HG03103 (cell line): ENCODE measurements around the gene RPL39L.
A peak's percentile ranks its signal among the peaks of the same experiment; 100 is the strongest.

Experiments
- ATAC-seq: cut with Tn5 transposase; IDR thresholded peaks from one replicate; pipeline ENCODE4 v1.9.1; 2021; ENCODE audit warnings: low read depth; ENCODE audit not compliant: unreplicated experiment

Gene RPL39L

GRCh38 chr3:187102073-187102634 lies 37.1 kb downstream of the RPL39L start:
- ATAC-seq: no peak

DNA sequence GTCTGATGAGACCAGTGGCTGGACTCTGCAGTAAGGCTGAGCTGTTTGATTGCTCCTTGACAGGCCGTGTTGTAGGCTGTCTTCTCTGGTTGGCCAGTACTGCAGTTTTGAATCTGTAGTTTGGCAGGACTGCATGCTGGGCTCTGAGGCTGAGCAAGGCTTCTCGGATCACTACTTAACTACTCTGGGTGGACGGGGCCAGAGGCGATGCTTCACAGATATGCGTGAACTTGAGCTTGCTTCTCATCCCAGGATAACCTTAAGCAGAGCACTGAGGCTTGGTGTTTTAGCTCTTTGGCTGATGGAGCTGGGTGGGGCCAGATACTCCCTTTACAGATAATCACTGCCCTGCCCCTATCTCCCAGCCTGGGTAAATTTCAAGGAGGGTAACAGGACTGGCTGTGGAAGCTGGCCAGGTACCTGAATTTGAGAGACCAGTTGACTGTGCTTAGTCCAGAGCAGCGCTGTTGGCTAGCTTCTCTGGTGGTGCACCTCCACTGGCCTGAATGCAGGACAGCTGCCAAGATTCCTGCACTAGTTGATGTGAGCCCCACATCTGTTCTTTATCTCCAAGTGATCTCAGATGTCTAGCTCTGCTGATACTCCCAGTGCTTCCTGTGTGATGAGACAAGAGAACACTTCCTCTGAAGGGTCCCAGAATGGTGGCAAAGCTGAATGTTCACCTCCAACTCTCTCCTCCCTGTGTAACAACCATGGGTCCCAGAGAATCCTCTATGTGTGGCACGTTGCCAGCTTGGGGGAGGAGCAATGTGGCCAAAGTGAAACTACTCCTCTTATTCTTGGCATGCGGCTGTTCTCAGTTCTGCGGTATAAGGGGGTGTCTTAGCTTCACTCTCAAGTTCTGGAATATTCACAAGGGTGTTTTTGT lies 37.9 kb downstream of the RPL39L start:
- peak; percentile 63 for ATAC-seq

- ATAC-seq: no peak
These were observed 40.3 kb downstream of the RPL39L start for GRCh38 chr3:187098923-187099512.

- no peak for ATAC-seq
These were observed 46.0 kb downstream of the RPL39L start for GRCh38 chr3:187093320-187093719.

DNA sequence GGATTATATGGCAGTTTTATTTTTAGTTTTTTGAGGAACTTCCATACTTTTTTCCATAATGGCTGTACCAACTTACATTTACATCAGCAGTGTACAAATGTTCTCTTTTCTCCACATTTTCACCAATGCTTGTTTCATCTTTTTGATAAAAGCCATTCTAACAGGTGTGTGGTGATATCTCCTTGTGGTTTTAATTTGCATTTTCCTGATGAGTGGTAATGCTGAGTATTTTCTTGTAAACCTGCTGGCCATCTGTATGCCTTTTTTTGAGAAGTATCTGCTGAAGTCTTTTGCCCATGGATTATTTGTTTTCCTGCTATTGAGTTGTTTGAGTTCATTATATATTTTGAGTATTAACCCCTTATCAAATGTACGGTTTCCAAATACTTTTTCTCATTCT lies 50.6 kb downstream of the RPL39L start:
- no peak for ATAC-seq

GRCh38 chr3:187086831-187087230 lies 52.5 kb downstream of the RPL39L start:
- no peak for ATAC-seq

DNA sequence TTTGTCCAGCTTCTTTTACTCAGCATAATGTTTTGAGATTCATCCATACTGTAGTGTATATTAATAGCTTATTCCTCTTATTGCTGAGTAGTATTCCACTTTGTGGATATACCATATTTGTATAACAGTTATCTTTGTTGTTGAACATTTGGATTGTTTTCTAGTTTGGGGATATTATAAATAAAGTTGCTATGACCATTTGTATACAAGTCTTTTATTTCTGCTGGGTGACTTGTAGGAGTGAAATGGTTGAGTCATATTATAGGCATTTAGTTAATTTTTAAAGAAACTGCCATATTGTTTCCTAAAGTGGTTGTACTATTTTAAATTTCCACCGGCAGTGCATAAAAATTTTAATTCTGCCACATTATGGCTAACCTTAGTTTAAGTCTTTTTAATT lies 53.4 kb downstream of the RPL39L start:
- no peak for ATAC-seq

GRCh38 chr3:187085021-187085666 lies 54.2 kb downstream of the RPL39L start:
- no peak for ATAC-seq

- no peak for ATAC-seq
These were observed 54.7 kb downstream of the RPL39L start for GRCh38 chr3:187084580-187084979.

DNA sequence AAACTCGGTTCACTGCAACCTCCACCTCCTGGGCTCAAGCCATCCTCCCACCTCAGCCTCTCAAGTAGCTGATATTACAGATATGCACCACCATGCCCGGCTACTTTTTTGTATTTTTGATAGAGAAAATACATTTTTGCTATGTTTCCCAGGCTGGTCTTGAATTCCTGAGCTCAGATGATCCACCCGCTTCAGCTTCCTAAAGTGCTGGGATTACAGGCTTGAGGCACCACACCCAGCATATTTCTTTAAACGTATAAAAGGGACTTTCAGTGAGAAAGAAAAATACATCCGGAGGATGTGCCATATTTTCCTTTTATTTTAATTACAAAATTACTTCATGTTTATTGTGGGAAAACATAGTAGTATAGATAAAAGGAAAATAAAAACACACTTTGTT lies 55.2 kb downstream of the RPL39L start:
- ATAC-seq: no peak

DNA sequence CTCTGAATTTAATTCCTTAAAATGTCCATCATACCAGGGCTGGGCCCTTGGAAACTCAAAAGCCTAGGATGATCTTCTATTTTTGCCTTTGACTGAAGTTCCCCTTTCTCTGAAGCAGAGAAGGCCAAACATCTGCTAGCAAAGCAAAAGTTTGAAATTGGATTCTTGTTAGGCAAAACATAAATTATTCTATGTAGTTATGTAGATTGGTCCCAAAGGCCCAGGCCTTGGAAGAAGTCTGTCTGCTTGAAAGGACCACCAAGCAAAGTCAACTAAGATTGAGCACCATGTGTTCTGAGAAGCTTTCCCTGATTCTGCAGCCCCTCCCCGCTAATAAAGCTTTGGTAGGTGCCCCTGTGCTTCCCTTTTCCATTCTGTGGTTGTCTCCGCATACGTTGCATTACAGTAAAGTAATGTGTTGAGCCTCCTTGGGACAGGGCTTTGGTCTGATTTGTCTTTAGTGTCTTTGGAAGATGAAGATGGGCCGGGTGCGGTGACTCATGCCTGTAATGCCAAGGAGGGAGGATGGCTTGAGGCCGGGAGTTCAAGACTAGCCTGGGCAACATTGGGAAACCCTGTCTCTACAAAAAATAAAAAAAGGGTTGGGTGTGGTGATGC lies 56.4 kb downstream of the RPL39L start:
- no peak for ATAC-seq

DNA sequence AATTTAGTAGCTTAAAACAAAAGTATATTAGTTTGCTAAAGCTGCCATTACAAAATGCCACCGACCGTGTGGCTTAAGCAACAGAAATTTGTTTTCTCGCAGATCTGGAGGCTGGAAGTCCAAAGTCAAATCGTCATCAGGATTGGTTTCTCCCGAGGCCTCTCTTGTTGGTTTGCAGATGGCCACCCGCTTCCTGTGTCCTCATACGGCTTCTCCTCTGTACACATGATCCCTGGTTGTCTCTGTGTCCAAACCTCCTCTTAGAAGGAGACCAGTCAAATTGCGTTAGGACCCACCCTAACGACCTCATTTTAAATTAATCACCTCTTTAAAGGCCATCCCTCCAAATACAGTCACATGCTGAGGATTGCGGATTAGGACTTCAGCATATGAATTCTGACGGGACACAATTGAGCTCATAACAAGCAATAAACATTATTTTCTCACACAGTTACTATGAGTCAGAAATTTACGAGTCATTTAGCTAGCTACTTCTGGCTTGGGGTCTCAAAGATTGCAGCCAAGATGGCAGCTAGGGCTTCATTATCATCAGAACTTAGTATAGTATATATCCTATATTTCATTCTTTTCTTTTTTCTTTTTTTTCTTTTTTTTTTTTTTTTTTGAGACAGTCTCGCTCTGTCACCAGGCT lies 58.4 kb downstream of the RPL39L start:
- ATAC-seq: no peak

DNA sequence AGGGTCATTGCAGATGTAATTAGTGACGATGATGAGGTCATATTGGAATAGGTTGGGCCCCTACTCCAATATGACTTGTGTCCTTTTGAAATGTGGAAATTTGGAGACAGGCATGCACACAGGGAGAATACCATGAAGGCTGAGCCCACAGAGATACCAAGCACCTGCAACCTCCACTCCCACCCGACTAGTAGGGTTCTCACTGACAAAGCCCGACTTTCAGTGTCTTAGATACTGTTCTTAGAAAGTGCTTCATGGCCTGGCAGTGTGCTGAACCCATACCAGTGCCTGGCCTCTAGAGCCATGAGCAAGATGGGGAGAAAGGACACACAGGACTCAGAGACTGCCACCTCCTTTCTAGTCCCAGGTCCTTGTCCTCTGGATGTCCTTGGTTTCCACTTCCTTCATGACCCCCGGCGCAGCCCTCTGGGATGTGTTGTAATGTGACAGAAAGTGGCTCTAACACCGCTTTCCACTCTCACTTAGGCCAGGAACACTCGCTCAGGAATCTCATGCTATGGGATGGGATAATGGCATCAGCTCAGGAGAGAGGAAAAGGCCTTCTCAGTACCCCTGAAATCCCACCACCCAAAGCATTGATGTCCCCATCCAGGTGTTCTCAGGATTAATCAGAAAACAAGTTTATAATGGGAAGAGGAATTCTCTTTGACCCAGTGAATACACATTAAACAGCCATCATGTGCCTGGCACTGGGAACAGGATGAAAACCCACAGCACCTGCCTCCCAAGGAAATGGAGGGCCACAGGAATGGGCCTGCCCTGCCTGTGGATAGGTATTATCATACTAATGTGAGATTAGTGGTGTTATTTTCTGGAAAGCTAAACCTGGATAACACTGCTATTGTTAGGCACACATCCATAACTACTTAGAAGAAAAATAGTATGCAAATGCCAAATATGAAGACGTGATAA lies 59.9 kb downstream of the RPL39L start:
- no peak for ATAC-seq

DNA sequence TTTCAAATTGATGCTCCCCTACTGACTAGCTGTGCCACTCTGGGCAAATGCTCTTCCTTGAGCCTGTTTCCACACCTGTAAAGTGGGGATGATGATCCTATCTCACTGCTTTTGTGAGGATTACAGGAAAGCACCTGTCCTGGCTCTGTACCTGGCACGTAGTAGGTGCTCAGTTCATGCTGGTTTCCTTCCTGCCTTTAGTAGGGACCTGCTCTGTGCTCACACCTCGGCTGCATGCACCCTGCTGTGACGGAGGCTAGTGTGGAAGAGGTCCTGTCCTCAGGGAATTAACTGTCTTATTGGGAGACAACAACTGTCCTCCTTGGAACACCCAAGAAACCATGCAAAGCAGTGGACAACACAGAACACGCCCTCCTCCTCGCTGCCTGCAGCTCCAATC lies 61.8 kb downstream of the RPL39L start:
- no peak for ATAC-seq

- ATAC-seq: no peak
These were observed 62.2 kb downstream of the RPL39L start for GRCh38 chr3:187077085-187077484.

DNA sequence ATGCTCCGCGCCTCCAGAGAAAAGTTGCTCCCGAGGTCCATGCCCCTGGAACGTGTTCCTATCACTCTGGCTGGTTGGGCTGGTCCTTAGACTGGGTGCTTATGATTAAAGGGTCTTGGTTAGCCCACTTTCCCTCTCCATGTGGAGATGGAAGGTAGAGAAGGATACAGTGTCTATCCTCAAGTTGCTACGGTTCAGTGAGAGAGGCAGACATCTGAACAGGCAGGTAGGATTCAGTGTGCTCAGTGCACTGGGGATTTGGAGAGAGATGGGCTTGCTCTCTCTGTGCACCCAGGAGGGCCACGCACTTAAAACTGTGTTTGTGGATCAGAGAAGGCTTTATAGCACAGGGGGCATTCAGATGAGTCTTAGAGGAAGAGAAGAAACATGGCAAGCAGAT lies 63.0 kb downstream of the RPL39L start:
- ATAC-seq: no peak

DNA sequence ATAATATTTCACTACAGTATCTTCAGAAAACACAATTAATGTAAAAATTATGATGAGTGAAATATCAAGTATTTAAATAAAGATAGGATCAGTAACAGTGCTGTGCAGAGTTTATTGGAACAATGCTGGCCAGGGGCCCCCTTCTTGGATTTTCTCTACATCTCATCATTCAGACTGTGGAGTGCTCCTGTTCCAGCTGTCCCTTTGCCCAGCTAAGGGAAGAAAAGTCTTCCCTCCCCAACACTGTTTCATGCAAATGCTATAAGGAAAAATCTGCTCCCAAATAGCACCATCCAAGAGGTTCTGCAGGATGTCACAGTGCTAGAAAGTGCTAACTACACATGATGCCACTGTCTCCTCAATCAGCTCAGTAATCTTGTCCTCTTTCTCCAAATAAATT lies 64.5 kb downstream of the RPL39L start:
- ATAC-seq: no peak

DNA sequence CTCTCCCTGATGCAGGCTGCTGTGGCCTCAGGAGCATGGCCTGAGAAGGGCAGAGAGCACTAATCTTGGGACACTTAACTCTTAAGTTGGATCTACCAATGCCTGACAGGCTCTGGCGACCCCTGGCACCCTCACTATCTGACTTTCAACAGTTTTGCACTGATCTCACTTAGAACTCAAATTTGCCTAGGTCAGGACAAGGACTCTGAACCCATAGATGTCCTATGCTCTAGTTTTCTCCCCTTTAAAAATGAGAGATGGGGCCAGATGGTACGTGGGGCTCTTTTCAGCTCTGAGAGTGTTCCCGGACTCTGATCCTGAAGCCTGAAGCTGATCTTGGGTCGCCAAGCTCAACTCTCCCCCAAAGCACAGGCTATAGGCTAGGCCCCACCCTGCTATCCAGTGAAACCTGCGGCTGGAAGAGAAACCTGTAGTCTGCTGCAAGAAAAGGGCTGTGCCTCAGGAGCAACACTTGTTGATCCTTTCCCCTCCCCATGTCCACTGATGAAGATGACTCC lies 65.7 kb downstream of the RPL39L start:
- ATAC-seq: no peak

DNA sequence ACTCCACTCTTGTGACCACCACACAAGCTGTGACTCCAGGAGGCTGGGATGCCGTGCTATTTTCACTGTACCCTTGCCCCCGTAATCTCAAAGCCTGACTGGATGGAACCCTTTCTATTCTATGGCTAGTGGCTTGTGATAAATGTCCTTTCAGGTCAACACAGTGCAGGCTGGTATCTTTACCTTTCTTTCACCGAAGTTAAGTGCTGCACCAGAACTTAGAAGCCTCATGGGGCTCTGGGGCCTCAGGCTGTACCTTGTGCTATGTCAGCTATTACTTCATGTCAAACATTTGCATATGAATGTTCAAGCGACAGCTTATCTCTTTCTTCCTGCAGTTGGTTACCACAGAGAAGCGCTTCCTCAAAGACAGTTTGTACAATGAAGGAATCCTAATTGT lies 66.8 kb downstream of the RPL39L start:
- peak; percentile 51 for ATAC-seq
